ENCODE results near the gene CNTN1.

GRCh38 chr12:40837891-40838429, 145.7 kb downstream of the CNTN1 start:
- TF ChIP-seq MAZ (IDR thresholded peaks at IDR 0.05; ENCODE audit: borderline replicate concordance, low read depth, low read length), result no peak
- TF ChIP-seq, protein P1, sequence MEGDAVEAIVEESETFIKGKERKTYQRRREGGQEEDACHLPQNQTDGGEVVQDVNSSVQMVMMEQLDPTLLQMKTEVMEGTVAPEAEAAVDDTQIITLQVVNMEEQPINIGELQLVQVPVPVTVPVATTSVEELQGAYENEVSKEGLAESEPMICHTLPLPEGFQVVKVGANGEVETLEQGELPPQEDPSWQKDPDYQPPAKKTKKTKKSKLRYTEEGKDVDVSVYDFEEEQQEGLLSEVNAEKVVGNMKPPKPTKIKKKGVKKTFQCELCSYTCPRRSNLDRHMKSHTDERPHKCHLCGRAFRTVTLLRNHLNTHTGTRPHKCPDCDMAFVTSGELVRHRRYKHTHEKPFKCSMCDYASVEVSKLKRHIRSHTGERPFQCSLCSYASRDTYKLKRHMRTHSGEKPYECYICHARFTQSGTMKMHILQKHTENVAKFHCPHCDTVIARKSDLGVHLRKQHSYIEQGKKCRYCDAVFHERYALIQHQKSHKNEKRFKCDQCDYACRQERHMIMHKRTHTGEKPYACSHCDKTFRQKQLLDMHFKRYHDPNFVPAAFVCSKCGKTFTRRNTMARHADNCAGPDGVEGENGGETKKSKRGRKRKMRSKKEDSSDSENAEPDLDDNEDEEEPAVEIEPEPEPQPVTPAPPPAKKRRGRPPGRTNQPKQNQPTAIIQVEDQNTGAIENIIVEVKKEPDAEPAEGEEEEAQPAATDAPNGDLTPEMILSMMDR (conservative IDR thresholded peaks at IDR 0.05; ENCODE audit: low read depth, low read length), result no peak

Measured in IMR-90 (cell line).